H1 (cell line): ENCODE data around the gene KCND3. TPM values are rescaled to one million over a fixed set of nuclear protein-coding genes. Genes with fewer than 3 reads are reported as not detected.

Experiments
- CHD7 ChIP-seq: fragments of 300-600 bp; sonication (generic); IDR thresholded peaks from 2 replicates; pipeline ENCODE4 v1.7.1; 2012; ENCODE audit warnings: low read length, moderate library complexity, mild to moderate bottlenecking, inconsistent platforms; ENCODE audit not compliant: insufficient replicate concordance
- CTBP2 ChIP-seq: IDR thresholded peaks from 2 replicates; pipeline ENCODE4 v1.7.0; 2011; ENCODE audit warnings: borderline replicate concordance, mild to moderate bottlenecking, moderate library complexity, mixed read lengths, low read length; ENCODE audit not compliant: insufficient read depth, insufficient read length
- EZH2 ChIP-seq: fragments of 200-600 bp; sonication (generic); IDR thresholded peaks from 2 replicates; pipeline ENCODE4 v1.7.1; 2012; ENCODE audit warnings: low read depth, mild to moderate bottlenecking, moderate library complexity, low read length, inconsistent platforms; ENCODE audit not compliant: severe bottlenecking
- KDM5A ChIP-seq: fragments of 200-600 bp; IDR thresholded peaks from 2 replicates; pipeline ENCODE4 v1.7.1; 2012; ENCODE audit warnings: mild to moderate bottlenecking, low read length, inconsistent platforms, mixed read lengths
- TAF1 ChIP-seq: IDR thresholded peaks from 2 replicates; pipeline ENCODE4 v1.6.1; 2011; ENCODE audit warnings: mild to moderate bottlenecking, low read depth, low read length
- polyA plus RNA-seq, 7 experiments: library from polyadenylated mRNA; depleted of rRNA in 3 of 7; stranded (reverse) in 5 of 7; unstranded in 2 of 7; fragments of >200 nt in 5 of 7; fragments of 200-250 nt in 2 of 7; gene quantifications; 1 replicate in 5 of 7; 2 replicates in 1 of 7; 4 replicates in 1 of 7; pipeline versions ENCODE4 v1.2.1 to v1.2.3, GENCODE V29; 2011 to 2013; ENCODE audit warnings: missing spikeins in 2 of 7, mixed read lengths in 2 of 7
- total RNA-seq: library from RNA; stranded (reverse); fragmentation: NEBNext Ultra II Directional; extraction: Animal tissue kit (Norgen Biotek cat#: 25700); gene quantifications from 2 replicates; pipeline ENCODE4 v1.2.1, GENCODE V29; 2021

KCND3 gene
- total and polyA plus RNA-seq, 2 of the 8 experiments (the other 6 are each of a cell fraction or from before 2014, with no cell fraction given): 0.14 to 0.48 TPM

DNA sequence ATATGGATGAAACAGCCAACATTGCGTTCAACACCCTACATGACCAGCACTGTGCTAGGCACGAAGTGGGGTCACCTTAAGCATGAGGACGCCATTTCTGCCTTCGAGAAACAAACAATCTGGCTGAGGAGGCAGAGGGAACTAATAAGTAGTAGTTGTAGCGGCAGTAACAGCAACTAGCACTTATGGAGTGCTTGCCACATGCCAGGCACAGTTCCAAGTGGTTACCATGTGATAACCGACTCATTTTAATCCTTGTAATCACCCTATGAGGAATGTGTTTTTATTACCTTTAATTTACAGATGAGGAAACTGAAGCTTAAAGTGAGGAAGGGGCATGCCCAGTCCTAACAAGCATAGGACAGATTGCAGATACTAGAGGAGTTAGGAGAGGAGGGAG is 33.7 kb downstream of the KCND3 start (continued):
- no peak for TF ChIP-seq EZH2
- TF ChIP-seq CHD7: no peak
- no peak for TF ChIP-seq TAF1
- TF ChIP-seq CTBP2: no peak
- TF ChIP-seq KDM5A: no peak
- TF ChIP-seq, all 59 proteins: peak for 0
